Stimulated activated CD4-positive, alpha-beta T cell treated with anti-CD3 and anti-CD28 coated beads, Interleukin-15, amount 100 ng/mL, for 48 hours (primary cell): ENCODE measurements around the gene STAB2.

ENCODE experiments used
- DNase-seq, 2 donors: peaks; one replicate each; pipeline ENCODE4 v3.0.0-alpha.2; 2020; ENCODE audit warnings: low read depth in 2 of 2

STAB2 gene, protein sequence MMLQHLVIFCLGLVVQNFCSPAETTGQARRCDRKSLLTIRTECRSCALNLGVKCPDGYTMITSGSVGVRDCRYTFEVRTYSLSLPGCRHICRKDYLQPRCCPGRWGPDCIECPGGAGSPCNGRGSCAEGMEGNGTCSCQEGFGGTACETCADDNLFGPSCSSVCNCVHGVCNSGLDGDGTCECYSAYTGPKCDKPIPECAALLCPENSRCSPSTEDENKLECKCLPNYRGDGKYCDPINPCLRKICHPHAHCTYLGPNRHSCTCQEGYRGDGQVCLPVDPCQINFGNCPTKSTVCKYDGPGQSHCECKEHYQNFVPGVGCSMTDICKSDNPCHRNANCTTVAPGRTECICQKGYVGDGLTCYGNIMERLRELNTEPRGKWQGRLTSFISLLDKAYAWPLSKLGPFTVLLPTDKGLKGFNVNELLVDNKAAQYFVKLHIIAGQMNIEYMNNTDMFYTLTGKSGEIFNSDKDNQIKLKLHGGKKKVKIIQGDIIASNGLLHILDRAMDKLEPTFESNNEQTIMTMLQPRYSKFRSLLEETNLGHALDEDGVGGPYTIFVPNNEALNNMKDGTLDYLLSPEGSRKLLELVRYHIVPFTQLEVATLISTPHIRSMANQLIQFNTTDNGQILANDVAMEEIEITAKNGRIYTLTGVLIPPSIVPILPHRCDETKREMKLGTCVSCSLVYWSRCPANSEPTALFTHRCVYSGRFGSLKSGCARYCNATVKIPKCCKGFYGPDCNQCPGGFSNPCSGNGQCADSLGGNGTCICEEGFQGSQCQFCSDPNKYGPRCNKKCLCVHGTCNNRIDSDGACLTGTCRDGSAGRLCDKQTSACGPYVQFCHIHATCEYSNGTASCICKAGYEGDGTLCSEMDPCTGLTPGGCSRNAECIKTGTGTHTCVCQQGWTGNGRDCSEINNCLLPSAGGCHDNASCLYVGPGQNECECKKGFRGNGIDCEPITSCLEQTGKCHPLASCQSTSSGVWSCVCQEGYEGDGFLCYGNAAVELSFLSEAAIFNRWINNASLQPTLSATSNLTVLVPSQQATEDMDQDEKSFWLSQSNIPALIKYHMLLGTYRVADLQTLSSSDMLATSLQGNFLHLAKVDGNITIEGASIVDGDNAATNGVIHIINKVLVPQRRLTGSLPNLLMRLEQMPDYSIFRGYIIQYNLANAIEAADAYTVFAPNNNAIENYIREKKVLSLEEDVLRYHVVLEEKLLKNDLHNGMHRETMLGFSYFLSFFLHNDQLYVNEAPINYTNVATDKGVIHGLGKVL (N-terminal part only)

DNA sequence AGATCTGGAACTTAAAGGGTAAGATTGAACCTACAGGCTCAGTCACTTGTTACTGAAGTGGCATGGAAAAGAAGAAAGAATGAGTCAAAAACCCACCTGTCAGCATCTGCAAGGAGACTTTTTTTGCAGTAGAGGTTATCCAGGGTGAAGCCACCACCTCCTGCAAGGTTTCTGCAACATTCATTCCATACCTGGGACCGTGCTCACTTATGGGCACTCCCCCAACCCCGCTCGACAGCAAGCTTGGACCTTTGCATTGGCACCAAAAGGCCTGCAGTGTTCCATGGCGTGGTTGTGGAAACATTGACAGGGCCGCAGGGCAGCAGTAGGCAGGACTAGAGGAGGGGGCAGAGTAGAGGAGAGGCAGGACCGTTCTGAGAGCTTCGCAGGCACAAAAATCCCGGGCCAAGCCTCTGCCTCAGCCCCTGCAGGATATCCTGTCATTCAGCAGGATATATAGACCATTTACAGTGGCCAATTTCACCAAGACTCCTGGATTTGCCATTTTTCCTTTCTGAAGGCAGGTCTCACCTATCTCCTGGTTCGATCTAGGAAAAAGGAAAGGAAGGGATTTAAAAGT, at the start of gene STAB2:
Gene STAB2, plus strand, starts transcription at position 483 of the 580 bp plus-strand sequence. CDS start 204 bp downstream, outside the sequence.
- no peak for DNase-seq

DNA sequence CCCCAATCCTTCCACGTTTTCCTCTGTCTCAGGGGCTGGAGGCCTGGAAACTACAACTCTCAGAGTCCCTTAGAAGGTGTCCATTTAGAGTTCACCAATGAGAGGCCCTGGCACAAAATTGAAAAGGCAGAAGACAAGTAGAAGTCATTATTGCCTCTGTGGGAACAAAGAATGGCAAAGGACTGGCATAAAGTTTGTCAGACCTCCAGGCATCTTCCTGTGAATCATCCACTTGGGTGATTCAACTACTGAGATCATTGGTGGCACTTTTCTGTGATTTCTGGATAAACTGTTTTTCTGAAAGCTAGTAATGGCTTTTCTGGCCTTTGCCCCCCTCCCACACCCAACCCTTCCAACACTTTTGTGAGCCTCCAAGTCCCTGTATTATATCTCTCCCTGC, 48.7 kb upstream of the STAB2 start:
- DNase-seq: no peak

DNA sequence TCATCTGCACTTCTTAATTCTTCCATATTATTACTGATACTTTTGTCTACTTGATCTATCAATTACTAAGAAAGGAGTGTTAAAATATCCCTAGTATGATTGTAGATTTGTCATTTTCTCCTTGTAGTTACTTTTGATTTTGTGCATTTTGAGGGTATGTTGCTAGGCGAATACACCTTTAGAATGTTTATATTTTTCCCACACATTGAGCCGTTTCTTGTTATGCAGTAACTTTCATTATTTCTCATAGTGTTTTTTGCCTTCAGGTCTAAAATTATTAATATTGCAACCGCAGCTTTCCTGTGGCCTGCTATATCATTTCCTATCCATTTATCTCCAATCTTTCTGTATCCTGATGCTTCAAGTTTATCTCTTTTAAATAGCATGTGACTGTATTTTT, 46.8 kb upstream of the STAB2 start:
- DNase-seq: no peak

- no peak for DNase-seq
Observed at GRCh38 chr12:103542078-103542477, 45.0 kb upstream of the STAB2 start.

DNA sequence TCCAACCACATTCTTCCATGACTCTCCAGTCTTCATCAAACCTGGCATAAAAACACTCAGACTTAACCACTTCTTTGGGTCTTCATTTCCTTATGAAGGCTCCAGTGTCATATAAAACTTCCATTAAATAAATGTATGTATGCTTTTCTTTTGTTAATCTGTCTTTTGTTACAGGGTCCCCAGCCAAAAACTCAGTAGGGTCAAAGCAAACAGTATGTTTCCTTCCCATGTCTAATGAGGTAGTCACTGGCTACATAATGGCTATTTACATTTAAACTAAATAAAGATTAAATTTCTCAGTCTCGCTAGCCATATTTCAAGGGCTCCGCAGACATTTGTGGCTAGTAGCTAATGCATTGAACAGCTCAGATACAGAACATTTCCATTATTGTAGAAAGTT, 40.1 kb upstream of the STAB2 start:
- DNase-seq: no peak

DNA sequence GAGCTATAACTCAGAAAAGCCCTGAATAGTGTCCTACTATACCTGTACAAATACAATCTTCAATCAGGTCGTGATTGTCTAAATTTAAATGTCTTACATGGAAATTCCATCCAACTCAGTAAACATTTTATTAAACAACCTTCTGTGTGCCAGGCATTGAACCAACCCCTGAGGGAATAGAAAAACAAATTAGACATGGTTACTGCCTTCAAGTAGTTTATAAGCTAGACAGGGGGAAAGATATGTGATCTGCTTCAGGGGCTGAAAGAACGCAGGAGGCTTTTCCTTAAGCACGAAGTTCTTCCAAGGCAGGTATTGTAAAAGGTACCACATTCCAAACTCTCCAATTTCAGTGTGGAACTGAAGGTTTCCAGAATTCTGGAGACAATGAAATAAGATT, 39.7 kb upstream of the STAB2 start:
- no peak for DNase-seq

DNA sequence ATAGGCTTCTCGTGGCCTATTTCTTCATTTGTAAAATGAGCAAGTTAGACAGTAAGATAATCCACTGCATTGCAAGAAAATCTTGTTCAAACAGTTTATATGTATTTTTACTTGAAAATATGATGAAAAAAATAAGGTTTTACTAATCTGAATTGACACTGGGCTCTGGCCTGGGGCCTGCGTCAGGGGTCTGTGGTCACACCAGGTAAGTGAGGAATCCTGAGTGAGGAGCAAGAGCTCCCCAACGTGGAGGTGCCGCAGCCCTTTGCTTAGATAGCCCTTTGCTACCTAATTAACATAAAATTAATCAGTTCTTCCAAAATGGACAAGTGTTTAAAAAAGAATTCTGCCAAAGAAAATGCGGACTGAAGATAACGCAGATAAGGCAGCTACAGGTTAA, 39.1 kb upstream of the STAB2 start:
- no peak for DNase-seq

- peak; percentile 48 to 63 for DNase-seq
Observed at GRCh38 chr12:103548622-103549601, 38.2 kb upstream of the STAB2 start.

DNA sequence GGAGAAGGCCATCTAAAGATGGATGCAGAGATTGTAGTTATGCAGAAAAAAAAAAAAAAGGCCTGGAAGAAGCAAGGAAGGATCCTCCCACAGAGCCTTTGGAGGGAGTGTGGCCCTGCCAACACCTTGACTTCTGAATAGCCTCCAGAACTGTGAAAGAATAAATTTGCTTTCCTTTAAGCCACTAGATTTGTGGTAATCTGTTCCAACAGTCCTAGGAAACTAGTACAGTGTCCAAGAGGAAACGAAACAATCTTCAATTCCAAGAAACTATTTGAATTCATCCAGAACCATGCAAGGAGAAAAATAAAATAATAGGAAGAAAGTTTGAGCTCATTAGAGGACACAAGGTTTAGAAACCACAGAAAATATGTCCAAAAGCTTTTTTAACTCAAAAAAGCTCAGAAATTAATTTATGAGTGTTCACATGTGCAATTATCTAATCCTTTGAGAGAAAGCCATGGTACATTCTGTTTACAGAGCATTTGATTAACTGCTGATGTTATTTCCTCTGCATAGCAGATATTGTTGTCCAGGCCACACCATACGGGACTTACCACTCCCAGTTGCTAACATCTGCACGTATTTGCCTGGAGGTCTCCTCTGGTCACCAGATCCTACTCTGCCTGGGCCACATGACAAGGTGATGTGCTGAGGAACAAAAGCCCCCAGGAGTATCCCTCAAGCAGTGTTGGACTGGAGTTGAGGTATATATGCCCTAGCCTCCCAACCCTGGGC, 30.0 kb upstream of the STAB2 start:
- DNase-seq: no peak

DNA sequence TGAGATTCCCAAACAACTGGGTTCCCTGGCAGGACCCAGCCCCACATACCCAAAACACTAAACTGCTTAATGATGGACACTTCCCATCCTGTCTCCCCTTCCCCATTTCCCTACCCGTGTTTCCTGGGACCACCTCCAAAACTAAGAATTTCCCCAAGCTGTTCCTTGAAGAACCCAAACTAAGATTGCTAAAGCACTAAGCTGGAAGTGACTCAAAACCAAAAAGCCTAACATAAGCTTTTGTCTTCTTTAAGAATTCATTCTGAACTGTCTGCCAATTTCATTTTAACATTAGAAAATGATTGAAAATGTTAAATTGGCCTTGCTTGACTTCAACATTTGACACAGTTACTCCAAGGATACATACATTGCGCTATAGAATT, 29.5 kb upstream of the STAB2 start:
- DNase-seq: no peak

DNA sequence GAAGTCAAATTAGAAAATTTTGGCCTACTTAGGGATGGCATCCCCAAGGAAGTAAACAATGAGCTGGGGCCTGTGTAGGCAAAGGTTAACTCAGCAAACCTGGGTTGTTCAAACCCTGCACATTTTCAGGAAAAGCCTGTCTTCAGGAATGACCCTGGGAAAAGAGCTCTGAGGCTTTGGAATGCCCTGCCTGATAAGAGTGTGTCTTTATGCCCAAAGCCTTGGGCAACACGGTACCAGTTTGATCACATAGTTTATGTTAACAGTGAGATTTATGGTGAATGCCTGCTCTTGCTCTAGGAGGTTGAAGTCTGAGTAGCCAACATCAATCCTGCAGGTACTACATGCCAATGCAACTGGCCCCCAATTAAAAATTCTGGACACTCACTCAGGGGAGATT, 28.2 kb upstream of the STAB2 start:
- no peak for DNase-seq

GRCh38 chr12:103560604-103561101, 26.4 kb upstream of the STAB2 start:
- no peak for DNase-seq

DNA sequence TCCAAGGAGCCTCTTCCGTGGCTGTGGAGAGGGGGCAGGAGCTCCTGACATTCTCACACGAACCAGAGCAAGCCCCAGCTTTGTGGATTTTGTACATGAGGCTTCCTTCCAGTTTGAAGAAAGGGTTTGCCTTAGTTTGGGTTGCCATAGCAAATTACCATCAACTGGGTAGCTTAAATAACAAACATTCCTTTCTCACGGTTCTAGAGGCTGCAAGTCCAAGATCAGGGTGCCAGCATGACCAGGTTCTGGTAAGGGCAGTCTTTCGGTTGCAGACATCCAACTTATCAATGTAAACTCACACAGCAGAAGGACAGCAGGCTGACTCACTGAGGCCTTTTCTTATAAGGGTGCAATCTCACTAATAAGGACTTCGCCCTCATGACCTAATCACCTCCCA, 25.9 kb upstream of the STAB2 start:
- DNase-seq: no peak

- DNase-seq: no peak
Observed at GRCh38 chr12:103566398-103566797, 20.7 kb upstream of the STAB2 start.

DNA sequence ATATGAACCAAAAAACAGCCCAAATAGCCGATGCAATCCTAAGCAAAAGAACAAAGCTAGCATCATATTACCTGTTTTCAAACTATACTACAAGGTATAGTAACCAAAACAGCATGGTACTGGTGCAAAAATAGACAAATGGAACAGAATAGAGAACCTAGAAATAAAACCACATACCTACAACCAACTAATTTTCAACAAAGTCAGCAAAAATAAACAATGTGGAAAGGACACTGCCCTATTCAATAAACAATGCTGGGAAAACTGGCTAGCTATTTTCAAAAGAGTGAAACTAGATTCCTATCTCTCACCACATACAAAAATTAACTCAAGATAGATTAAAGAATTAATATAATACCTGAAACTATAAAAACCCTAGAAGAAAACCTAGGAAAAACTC, 17.8 kb upstream of the STAB2 start:
- no peak for DNase-seq

DNA sequence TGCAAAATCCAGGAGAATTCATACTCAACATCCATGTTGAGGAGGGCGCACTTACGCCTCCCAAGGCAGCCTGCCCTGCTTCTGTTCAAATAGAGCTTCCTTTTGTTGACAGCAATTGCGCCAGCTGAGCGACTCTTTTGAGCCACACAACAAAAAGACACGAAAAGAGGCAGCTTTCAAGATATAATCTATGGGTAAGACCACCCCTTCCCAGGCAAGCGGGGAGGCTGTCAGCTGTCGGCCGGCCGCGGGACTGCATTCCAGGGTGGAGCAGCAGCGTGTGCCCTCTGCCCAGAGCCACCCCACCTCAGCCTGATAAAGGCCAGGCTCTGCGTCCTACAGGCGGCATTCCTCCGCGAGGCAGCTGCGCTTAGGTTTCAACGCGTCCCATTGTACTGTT, 15.8 kb upstream of the STAB2 start:
- no peak for DNase-seq

GRCh38 chr12:103572312-103573045, 14.6 kb upstream of the STAB2 start:
- DNase-seq: no peak

GRCh38 chr12:103573185-103573584, 13.9 kb upstream of the STAB2 start:
- DNase-seq: no peak

DNA sequence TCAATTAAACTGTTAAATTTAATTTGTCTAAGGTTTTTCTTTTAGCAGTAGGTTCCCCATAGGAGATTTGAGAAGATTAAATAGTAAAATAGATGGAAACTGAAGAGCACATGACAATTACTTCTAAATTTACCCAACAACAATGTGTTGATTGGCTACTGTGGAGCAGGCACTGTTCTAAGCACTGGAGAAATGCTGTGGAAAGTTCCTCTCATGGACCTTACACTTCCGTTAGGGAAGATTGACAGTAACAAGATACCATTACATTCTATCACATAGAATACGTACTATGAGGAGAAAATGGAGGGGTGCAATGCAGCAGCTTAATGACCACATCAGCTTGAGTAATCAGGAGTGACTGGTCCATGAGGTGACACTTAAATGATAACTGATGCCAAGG, 8.1 kb upstream of the STAB2 start:
- DNase-seq: no peak
